HG03457 (cell line): ENCODE results near the gene CHP1.
"Not testable (repeated sequence)": the region's sequence is repeated elsewhere in the genome, so short reads cannot be mapped to it uniquely, and the experiment has no call there.

ENCODE experiments used
- ATAC-seq: cut with Tn5 transposase; IDR thresholded peaks from one replicate; pipeline ENCODE4 v1.9.1; 2021; ENCODE audit warnings: moderate number of reproducible peaks; ENCODE audit not compliant: unreplicated experiment

CHP1 gene

DNA sequence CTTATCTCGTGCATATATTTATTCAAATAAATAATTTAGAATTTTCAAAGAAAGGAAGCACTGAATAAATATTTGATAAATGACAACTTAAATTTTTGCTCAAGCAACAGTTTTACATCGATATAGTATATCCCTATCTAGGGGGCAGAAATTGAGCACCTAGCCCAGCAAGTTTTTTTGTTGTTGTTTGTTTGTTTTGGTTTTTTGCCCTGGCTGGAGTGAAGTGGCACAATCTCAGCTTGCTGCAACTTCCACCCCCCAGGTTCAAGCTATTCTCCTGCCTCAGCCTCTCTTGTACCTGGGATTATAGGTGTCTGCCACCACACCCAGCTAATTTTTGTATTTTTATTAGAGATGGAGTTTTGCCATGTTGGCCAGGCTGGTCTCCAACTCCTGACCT is 58.9 kb downstream of the CHP1 start:
- ATAC-seq = no peak

DNA sequence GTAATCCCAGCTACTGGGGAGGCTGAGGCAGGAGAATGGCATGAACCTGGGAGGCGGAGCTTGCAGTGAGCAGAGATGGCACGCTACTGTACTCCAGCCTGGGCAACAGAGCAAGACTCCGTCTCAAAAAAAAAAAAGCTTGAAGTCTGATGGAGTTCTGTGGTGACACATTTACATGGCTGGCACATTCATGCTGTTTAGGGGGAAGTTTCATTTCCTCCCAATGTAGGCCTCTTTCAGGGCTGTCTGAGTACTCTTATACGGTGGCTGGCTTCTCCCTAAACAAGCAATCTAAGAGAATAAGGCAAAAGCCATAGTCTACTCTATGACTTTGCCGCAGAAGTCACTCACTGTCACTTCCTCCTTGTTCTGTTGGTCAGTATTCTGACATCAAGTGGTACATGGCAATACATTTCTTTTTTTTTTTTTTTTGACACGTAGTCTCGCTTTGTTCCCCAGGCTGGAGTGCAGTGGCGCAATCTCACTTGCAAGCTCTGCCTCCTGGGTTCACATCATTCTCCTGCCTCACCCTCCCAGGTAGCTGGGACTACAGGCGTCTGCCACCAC is 60.1 kb downstream of the CHP1 start:
- peak; percentile 65 for ATAC-seq

DNA sequence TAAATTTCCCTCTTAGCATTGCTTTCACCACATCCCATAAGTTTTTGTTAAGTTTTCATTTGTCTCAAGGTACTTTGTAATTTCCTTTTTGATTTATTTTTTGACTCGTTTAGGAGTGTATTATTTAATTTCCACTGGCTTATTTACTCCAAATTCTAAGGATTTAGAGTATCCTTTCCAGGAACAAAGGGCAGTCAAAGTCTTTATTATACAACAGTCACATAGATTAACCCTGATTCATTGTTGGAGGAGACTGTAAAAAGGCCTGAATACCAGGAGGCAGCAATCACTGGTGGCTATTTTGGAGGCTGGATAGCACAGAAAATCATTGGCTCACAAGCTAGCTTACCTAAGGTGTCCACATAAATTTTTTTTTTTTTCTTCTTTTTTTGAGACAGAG is 61.5 kb downstream of the CHP1 start:
- ATAC-seq = no peak

DNA sequence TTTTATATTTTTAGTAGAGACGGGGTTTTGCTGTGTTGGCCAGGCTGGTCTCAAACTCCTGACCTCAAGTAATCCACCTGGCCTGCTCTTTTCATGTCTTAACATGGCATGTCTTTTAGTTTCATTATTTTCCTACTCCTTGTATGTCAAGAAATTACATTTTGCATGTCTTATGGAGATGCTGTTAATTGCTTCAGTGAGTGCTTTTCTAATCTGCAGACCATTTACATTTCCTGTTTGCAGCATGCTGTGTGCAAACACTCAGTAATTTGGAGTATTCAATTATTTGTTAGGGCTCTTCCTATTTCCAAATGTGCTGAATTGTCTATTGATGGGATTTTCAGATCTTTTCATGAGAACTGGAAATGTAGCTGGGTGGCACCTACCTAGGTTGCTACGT is 70.1 kb downstream of the CHP1 start:
- ATAC-seq = not testable (repeated sequence)

DNA sequence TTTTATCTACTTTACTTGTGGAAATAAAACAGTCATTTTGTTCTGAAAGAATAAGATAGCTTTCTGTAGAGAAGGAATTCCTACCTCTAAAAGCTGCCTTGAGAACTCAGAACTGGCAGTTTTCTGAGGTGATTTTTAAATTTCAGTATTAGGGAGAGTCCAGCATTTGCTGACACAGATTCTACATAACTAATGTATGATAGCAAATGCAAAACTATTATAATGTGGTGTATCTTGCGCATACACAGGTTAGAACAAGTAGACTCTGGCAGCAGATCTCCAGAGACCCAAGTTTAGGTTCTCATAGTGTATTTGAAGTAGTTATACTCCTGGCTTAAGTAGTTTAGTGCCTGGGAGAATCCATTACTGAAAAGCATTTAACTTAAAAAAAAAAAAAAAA is 70.5 kb downstream of the CHP1 start:
- ATAC-seq = no peak

DNA sequence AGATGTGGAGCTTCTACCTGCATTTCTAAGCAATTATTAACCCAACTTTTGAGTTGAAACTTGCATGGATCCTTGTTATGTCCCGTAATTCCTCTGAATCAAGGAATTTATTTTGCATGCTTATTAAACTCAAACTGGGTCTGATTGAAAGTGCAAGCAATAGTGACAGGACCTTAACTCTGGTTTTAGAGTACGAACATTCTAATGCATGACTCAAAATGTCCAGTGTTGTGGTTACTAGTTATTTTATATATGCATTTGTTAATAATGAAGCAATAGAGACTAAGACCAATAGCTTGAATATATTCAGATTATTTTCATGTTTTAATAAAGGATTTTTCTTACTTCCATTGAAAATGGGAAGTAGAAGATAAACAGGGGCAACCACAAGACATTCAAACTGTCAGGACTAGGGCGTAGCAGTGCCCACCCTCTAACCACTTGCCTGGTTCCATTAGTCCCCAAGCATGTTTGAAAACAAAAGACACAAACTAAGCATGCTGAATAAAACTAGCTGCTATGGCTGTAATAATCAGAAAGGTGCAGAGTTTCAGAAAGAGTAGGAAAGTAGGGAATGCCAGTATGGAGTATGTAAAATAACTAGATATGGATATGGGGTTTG is 73.2 kb downstream of the CHP1 start:
- no peak for ATAC-seq

DNA sequence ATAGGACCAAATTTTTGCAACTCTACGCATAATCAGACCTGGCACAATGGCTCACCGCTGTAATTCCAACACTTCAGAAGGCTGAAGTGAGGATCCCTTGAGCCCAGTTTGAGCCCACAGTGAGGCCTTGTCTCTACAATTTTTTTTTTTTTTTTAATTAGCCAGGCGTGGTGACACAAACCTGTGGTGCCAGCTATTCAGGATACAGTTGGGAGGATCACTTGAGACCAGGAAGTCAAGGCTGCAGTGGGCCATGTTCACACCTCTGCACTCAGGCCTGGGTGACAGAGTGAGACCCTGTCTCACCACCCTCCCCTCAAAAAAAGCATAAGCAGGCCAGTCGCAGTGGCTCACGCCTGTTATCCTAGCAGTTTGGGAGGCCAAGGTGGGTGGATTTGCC is 76.6 kb downstream of the CHP1 start:
- no peak for ATAC-seq

DNA sequence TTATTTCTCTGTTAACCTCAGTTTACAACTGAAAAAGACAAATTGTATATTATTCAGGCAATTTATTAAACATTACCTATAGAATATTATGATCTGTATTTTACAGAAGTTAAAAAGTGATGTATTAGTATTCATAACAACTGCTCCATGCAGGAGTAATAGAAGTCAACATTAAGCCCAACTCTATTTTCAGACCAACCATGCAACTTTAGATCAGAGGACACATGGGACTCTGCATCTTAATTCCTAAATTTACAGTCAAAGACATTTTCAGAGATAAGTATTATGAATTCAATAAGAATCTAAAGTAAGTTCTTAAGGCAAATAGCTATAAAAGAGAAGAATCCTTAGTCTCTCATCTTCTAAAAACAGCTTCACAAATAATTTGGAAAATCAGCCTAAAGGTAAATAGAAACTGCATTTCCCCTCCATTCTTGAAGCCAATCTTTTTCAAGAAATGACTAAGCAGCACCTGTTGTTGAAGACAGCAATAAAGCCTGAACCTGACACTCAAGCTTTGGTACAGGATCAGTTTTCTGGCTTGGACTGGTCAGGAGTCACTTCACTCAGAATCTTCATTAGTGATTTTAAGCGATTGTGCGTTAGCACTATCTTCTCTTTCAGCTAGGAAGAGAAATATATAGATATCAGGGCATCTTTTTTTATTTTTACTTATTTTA is 78.3 kb downstream of the CHP1 start:
- ATAC-seq = no peak

DNA sequence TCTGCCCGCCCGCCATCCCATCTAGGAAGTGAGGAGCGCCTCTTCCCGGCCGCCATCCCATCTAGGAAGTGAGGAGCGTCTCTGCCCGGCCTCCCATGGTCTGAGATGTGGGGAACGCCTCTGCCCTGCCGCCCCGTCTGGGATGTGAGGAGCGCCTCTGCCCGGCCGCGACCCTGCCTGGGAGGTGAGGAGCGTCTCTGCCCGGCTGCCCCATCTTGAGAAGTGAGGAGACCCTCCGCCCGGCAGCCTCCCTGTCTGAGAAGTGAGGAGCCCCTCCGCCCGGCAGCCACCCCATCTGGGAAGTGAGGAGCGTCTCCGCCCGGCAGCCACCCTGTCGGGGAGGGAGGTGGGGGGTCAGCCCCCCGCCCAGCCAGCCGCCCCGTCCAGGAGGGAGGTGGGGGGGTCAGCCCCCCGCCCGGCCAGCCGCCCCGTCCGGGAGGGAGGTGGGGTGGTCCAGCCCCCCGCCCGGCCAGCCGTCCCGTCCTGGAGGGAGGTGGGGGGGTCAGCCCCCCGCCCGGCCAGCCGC is 89.8 kb downstream of the CHP1 start:
- not testable (repeated sequence) for ATAC-seq

DNA sequence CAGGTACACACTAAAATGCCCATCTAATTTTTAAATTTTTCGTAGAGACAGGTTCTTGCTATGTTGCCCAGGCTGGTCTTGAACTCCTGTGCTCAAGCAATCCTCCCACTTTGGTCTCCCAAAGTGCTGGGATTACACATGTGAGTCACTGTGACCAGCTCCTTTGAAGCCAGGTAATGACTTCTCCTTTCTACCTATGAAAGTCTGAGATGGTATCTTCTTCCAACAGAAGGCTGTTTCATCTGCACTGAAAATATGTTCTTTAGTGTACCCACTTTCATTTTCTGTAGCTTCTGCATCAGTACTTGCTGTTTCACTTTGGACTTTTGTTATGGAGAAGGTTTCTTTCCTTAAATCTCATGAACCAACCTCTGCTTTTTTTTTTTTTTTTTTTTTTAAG is 92.5 kb downstream of the CHP1 start:
- no peak for ATAC-seq

DNA sequence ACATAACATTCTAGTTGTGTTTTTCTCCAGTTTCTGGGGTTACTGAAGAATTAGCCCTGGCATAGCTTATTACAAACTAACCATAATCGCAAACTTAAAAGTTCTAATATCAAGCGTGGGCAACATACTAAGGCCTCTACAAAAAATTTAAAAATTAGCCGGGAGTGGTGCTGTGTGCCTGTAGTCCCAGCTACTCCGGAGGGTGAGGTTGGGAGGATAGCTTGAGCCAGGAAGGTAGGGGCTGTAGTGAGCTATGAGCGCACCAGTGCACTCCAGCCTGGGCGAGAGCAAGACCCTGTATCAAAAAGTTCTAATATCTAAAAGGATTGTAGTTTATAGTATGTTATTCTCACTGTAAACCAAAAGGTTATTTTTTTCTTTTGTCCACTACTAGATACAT is 100.2 kb downstream of the CHP1 start:
- no peak for ATAC-seq
